A549 (cell line): ENCODE data around the gene PSRC1. TPM values are rescaled to one million over a fixed set of nuclear protein-coding genes. Genes with fewer than 3 reads are reported as not detected.

Experiments
- ATAC-seq, 2 experiments: fragments of 200-7000 bp in 1 of 2; fragments of >200 bp in 1 of 2; cut with Nextera tagmentation in 1 of 2; cut with Tn5 transposase in 1 of 2; 3 replicates each; pipeline versions ENCODE4 v1.8.0 to v1.9.1; 2018 to 2020; ENCODE audit warnings: mild to moderate bottlenecking in 1 of 2, moderate library complexity in 1 of 2
- CTCF ChIA-PET: fragments of 300-600 bp; sonication (Branson Sonifier 250); formaldehyde crosslinking; extraction: SDS; loops from one replicate; lab custom pipeline; 2021; ENCODE audit warnings: antibody characterized with exemption, inconsistent platforms; lab: Yijun Ruan, JAX
- POLR2A ChIA-PET: fragments of 350-600 bp; formaldehyde crosslinking; extraction: SDS; loops from one replicate; lab custom pipeline; 2021; ENCODE audit warnings: antibody characterized with exemption, inconsistent platforms; lab: Yijun Ruan, JAX
- DNase-seq, 2 experiments: peaks; one replicate each; pipeline versions ENCODE4 v3.0.0 to v3.0.0-alpha.2; 2011 to 2016; ENCODE audit warnings: low read depth in 1 of 2, low spot score in 1 of 2
- FAIRE-seq: peaks from 2 replicates; lab custom pipeline; 2011; peaks lifted over from hg19 to GRCh38; lab: Jason Lieb, UNC
- H3K27ac ChIP-seq, 2 experiments: fragments of >200 bp; sonication (Bioruptor Twin); formaldehyde crosslinking; 3 replicates each; pipeline ENCODE4 v1.5.1; 2016 to 2017
- H3K4me1 ChIP-seq: fragments of >200 bp; sonication (Bioruptor Twin); formaldehyde crosslinking; 3 replicates; pipeline ENCODE4 v1.6.1; 2016
- H3K4me2 ChIP-seq: fragments of >200 bp; sonication (Bioruptor Twin); formaldehyde crosslinking; 3 replicates; pipeline ENCODE4 v1.6.1; 2016
- H3K4me3 ChIP-seq: fragments of >200 bp; sonication (Bioruptor Twin); formaldehyde crosslinking; 3 replicates; pipeline ENCODE4 v1.5.1; 2016
- H3K9me3 ChIP-seq: fragments of >200 bp; sonication (Bioruptor Twin); formaldehyde crosslinking; 3 replicates; pipeline ENCODE4 v1.6.1; 2016
- CEBPB ChIP-seq, 2 experiments: fragments of >200 bp in 1 of 2; sonication (Bioruptor Twin) in 1 of 2; formaldehyde crosslinking in 1 of 2; IDR thresholded peaks; 2 replicates each; pipeline ENCODE4 v1.6.1; 2012 to 2016
- FOSL2 ChIP-seq, 2 experiments: fragments of 450-650 bp in 1 of 2; fragments of >200 bp in 1 of 2; sonication (Bioruptor Twin) in 1 of 2; formaldehyde crosslinking; IDR thresholded peaks; 2 replicates each; pipeline versions ENCODE4 v1.5.0 to v1.6.1; 2016 to 2020; ENCODE audit warnings: mild to moderate bottlenecking in 1 of 2, moderate library complexity in 1 of 2
- FOXS1 ChIP-seq: fragments of 250-450 bp; sonication (Bioruptor Pico); IDR thresholded peaks from 2 replicates; pipeline ENCODE4 v1.5.0; 2020; ENCODE audit warnings: mild to moderate bottlenecking, moderate library complexity
- GATA3 ChIP-seq: IDR thresholded peaks from 2 replicates; pipeline ENCODE4 v1.6.1; 2012; ENCODE audit warnings: borderline replicate concordance
- HOXB13 ChIP-seq: fragments of 250-450 bp; sonication (Bioruptor Pico); IDR thresholded peaks from 2 replicates; pipeline ENCODE4 v1.5.0; 2020; ENCODE audit warnings: low read depth, mild to moderate bottlenecking, moderate library complexity
- JUN ChIP-seq, 2 experiments: fragments of >200 bp; sonication (Bioruptor Twin); formaldehyde crosslinking; IDR thresholded peaks; 2 replicates in 1 of 2; 3 replicates in 1 of 2; pipeline ENCODE4 v1.6.1; 2016 to 2017
- KDM1A ChIP-seq: fragments of 200-600 bp; sonication (generic); IDR thresholded peaks from 2 replicates; pipeline ENCODE4 v1.6.1; 2016; ENCODE audit warnings: low read depth, mild to moderate bottlenecking
- KDM5A ChIP-seq: fragments of 200-600 bp; sonication (generic); IDR thresholded peaks from 2 replicates; pipeline ENCODE4 v1.6.1; 2016; ENCODE audit warnings: antibody characterized with exemption, mild to moderate bottlenecking
- MAZ ChIP-seq: fragments of 150-350 bp; IDR thresholded peaks from 2 replicates; pipeline ENCODE4 v1.6.1; 2014; ENCODE audit warnings: antibody characterized with exemption, low read depth, low read length, borderline replicate concordance
- NFE2L2 ChIP-seq: fragments of 150-350 bp; conservative IDR thresholded peaks from 2 replicates; pipeline ENCODE4 v1.6.1; 2014; ENCODE audit warnings: low read length
- NPAS2 ChIP-seq: fragments of 250-450 bp; sonication (Bioruptor Pico); IDR thresholded peaks from 2 replicates; pipeline ENCODE4 v1.8.0; 2022; ENCODE audit warnings: mild to moderate bottlenecking, moderate library complexity, borderline replicate concordance
- PHF8 ChIP-seq: fragments of 200-600 bp; sonication (generic); IDR thresholded peaks from 2 replicates; pipeline ENCODE4 v1.6.1; 2016; ENCODE audit warnings: low read depth, mild to moderate bottlenecking, antibody characterized with exemption, moderate library complexity, borderline replicate concordance
- RAD21 ChIP-seq, 2 experiments: fragments of >200 bp in 1 of 2; sonication (Bioruptor Twin) in 1 of 2; formaldehyde crosslinking in 1 of 2; IDR thresholded peaks in 1 of 2; conservative IDR thresholded peaks in 1 of 2; 2 replicates in 1 of 2; 3 replicates in 1 of 2; pipeline ENCODE4 v1.6.1; 2012 to 2018; ENCODE audit warnings: inconsistent platforms in 1 of 2
- RARB ChIP-seq: fragments of 250-450 bp; sonication (Bioruptor Pico); IDR thresholded peaks from 2 replicates; pipeline ENCODE4 v1.8.0; 2021; ENCODE audit warnings: mild to moderate bottlenecking, moderate library complexity
- RCOR1 ChIP-seq: fragments of 150-350 bp; IDR thresholded peaks from 2 replicates; pipeline ENCODE4 v1.6.1; 2014; ENCODE audit warnings: antibody characterized with exemption, low read length, low read depth
- ZFP36 ChIP-seq: fragments of 450-650 bp; IDR thresholded peaks from 2 replicates; pipeline ENCODE4 v1.6.1; 2014; ENCODE audit warnings: borderline replicate concordance; ENCODE audit not compliant: partially characterized antibody
- ZNF302 ChIP-seq: fragments of 250-450 bp; sonication (Bioruptor Pico); IDR thresholded peaks from 2 replicates; pipeline ENCODE4 v1.9.0; 2021; ENCODE audit warnings: inconsistent platforms, mild to moderate bottlenecking, moderate library complexity
- WGBS: methylation state at CpG from one replicate; pipeline ENCODE4 v1.1.6; 2017; ENCODE audit errors: missing lambda C conversion rate; 5-methylcytosine and 5-hydroxymethylcytosine counted together
- polyA plus RNA-seq, 4 experiments: library from polyadenylated mRNA; depleted of rRNA in 3 of 4; stranded (reverse); fragments of >200 nt; fragmentation: RNase III in 1 of 4; extraction: RNeasy Plus Mini Kit Qiagen cat#74134 plus additional on column Dnase treatment in 1 of 4; gene quantifications; 2 replicates in 3 of 4; 3 replicates in 1 of 4; pipeline ENCODE4 v1.2.3, GENCODE V29; 2011 to 2017
- TF ChIP-seq, protein P1 (sequence below): fragments of 450-650 bp; IDR thresholded peaks from 2 replicates; pipeline ENCODE4 v1.6.1; 2014; ENCODE audit warnings: antibody characterized with exemption
- TF ChIP-seq, protein P2 (sequence below): IDR thresholded peaks from 2 replicates; pipeline ENCODE4 v1.6.1; 2012; ENCODE audit warnings: low read depth, borderline replicate concordance
- TF ChIP-seq, protein P3 (sequence below): fragments of >200 bp; sonication (Bioruptor Twin); formaldehyde crosslinking; IDR thresholded peaks from 3 replicates; pipeline ENCODE4 v1.6.1; 2016

PSRC1 gene
- polyA plus RNA-seq, 2 of the 4 experiments (the other 2 are of a cell fraction) = 15.3 to 21.5 TPM

DNA sequence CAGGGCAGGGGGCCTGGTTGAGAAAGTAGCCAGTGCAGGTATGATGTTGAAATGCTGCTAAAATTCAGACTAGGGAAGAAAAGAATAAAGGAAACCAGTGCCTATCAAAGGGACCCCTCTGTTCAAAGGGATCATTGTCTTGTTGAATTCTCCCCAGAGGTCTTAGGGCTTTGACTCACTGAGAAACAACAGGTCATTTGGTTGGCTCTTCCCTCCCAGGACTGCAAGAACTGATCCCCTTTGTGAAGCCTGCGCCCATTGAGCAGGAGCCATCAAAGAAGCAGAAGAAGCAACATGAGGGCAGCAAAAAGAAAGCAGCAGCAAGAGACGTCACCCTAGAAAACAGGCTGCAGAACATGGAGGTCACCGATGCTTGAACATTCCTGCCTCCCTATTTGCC lies 45.4 kb downstream of the PSRC1 start:
- no peak overlapping the region for H3K4me2 ChIP-seq
- WGBS = 94% methylated on average over 3 of the region's 3 CpGs
- DNase-seq (no peak), ATAC-seq (no peak), FAIRE-seq (no peak)
- H3K4me3 ChIP-seq = no peak overlapping the region
- TF ChIP-seq NPAS2 = no peak
- no peak for TF ChIP-seq FOSL2 (IDR thresholded peaks at IDR 0.05)
- TF ChIP-seq FOSL2 (CRISPR knock-in tag; IDR thresholded peaks at IDR 0.05) = no peak
- no peak for TF ChIP-seq RCOR1
- TF ChIP-seq KDM1A = no peak
- TF ChIP-seq CEBPB (IDR thresholded peaks at IDR 0.05) = no peak
- TF ChIP-seq ZFP36 = no peak
- TF ChIP-seq, protein P1, sequence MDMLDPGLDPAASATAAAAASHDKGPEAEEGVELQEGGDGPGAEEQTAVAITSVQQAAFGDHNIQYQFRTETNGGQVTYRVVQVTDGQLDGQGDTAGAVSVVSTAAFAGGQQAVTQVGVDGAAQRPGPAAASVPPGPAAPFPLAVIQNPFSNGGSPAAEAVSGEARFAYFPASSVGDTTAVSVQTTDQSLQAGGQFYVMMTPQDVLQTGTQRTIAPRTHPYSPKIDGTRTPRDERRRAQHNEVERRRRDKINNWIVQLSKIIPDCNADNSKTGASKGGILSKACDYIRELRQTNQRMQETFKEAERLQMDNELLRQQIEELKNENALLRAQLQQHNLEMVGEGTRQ = no peak
- H3K27ac ChIP-seq = no peak overlapping the region
- ChIA-PET CTCF (interaction anchor here (2.9 kb wide), 1 partner anchor 161 kb away, joined by 13 read pairs; the partner anchor contains the start of gene SORT1), POLR2A (no interaction called here)
- H3K9me3 ChIP-seq = no peaks in the 10 kb centered on the region
- peaks cover 8% of the 10 kb centered on the region; the same call in 1 of the 3 replicates for H3K4me1 ChIP-seq

DNA sequence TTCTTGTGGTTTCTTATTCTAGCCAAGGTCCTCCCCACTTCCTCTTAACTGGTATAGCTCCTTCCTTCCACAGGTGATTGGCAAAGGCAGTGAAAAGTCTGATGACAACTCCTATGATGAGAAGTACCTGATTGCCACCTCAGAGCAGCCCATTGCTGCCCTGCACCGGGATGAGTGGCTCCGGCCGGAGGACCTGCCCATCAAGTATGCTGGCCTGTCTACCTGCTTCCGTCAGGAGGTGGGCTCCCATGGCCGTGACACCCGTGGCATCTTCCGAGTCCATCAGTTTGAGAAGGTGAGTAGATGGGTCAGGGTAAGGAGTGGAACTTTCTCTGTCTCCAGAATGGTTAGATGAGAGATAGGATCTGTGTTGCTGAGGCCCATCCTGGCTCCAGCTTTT lies 47.8 kb downstream of the PSRC1 start:
- TF ChIP-seq PHF8 = no peak
- TF ChIP-seq HOXB13 (CRISPR knock-in tag) = no peak
- TF ChIP-seq RARB = no peak
- no peak for TF ChIP-seq NFE2L2
- no peak for TF ChIP-seq KDM5A
- TF ChIP-seq RAD21 (conservative IDR thresholded peaks at IDR 0.05 in 1 of 2, IDR thresholded peaks at IDR 0.05 in 1 of 2) = no peak
- H3K4me2 ChIP-seq = no peak overlapping the region
- FAIRE-seq = no peak
- POLR2A ChIA-PET = no interaction called here
- peaks cover 3% of the 10 kb centered on the region; the same call in 1 of the 3 replicates for H3K4me1 ChIP-seq
- CTCF ChIA-PET = no interaction called here
- H3K4me3 ChIP-seq = no peak overlapping the region
- 92% methylated on average over 4 of the region's 7 CpGs for WGBS
- no peak overlapping the region for H3K27ac ChIP-seq
- no peak for DNase-seq
- no peak for ATAC-seq
- H3K9me3 ChIP-seq = no peaks in the 10 kb centered on the region

DNA sequence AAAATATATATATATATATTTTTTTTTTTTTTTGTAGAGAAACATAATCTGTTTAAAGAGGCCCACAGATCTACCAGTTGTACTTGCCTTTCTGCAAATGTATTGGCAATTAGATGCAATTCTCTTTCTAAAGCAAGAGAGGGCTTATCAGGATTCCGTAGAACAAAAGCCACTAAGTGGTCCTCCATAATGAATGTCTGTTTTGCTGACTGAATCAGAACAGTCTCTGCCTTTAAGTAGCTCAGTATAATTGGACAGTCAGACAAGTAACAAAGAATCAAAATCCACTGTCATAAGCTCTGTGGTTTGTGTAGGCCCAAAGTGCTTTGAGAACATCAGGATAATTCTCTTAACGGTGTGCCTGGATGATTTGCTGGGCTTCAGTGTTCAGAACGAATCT lies 51.9 kb downstream of the PSRC1 start:
- no peak for DNase-seq
- ATAC-seq = no peak
- no peak overlapping the region for H3K27ac ChIP-seq
- no peak for FAIRE-seq
- no peak overlapping the region for H3K4me3 ChIP-seq
- H3K9me3 ChIP-seq = no peaks in the 10 kb centered on the region
- CTCF ChIA-PET = interaction anchor here (0.9 kb wide), 1 partner anchor 32 kb away, joined by 4 read pairs; no protein-coding TSS in a partner anchor
- peaks cover 6% of the 10 kb centered on the region; the same call in 1 of the 3 replicates for H3K4me1 ChIP-seq
- H3K4me2 ChIP-seq = no peak overlapping the region
- TF ChIP-seq, protein P2, sequence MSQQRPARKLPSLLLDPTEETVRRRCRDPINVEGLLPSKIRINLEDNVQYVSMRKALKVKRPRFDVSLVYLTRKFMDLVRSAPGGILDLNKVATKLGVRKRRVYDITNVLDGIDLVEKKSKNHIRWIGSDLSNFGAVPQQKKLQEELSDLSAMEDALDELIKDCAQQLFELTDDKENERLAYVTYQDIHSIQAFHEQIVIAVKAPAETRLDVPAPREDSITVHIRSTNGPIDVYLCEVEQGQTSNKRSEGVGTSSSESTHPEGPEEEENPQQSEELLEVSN = no peak
- TF ChIP-seq FOSL2 (IDR thresholded peaks at IDR 0.05) (no peak), FOSL2 (CRISPR knock-in tag; IDR thresholded peaks at IDR 0.05) (no peak), NFE2L2 (no peak), JUN (IDR thresholded peaks at IDR 0.05) (no peak), FOXS1 (CRISPR knock-in tag) (no peak), GATA3 (no peak), MAZ (no peak), ZNF302 (no peak)
- TF ChIP-seq, protein P3, sequence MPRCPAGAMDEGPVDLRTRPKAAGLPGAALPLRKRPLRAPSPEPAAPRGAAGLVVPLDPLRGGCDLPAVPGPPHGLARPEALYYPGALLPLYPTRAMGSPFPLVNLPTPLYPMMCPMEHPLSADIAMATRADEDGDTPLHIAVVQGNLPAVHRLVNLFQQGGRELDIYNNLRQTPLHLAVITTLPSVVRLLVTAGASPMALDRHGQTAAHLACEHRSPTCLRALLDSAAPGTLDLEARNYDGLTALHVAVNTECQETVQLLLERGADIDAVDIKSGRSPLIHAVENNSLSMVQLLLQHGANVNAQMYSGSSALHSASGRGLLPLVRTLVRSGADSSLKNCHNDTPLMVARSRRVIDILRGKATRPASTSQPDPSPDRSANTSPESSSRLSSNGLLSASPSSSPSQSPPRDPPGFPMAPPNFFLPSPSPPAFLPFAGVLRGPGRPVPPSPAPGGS = no peak
- whole genome bisulfite sequencing = 91% methylated on average over 3 of the region's 3 CpGs
- POLR2A ChIA-PET = no interaction called here

Other genes with a start within 250 kb of the PSRC1 start
- 9.0 and 10.8 TPM in 2 replicates for gene WDR47, start 241.0 kb downstream of the PSRC1 start, polyA plus RNA-seq (2011; rRNA removed)
- 5.2 to 5.6 TPM (median 5.5 TPM) in 3 replicates for gene WDR47, start 241.0 kb downstream of the PSRC1 start, polyA plus RNA-seq (2017; fragmentation: RNase III; extraction: RNeasy Plus Mini Kit Qiagen cat#74134 plus additional on column Dnase treatment)
- gene TAF13, start 207.1 kb downstream of the PSRC1 start, polyA plus RNA-seq (2011; rRNA removed) = 29.0 and 50.5 TPM in 2 replicates
- gene TAF13, start 207.1 kb downstream of the PSRC1 start, polyA plus RNA-seq (2017; fragmentation: RNase III; extraction: RNeasy Plus Mini Kit Qiagen cat#74134 plus additional on column Dnase treatment) = 46.7 to 50.4 TPM (median 48.7 TPM) in 3 replicates
- 10.9 and 13.2 TPM in 2 replicates for gene TMEM167B, start 192.4 kb downstream of the PSRC1 start, polyA plus RNA-seq (2011; rRNA removed)
- 9.7 to 10.9 TPM (median 10.2 TPM) in 3 replicates for gene TMEM167B, start 192.4 kb downstream of the PSRC1 start, polyA plus RNA-seq (2017; fragmentation: RNase III; extraction: RNeasy Plus Mini Kit Qiagen cat#74134 plus additional on column Dnase treatment)
- 0.56 and 0.69 TPM in 2 replicates for gene ELAPOR1, start 169.0 kb downstream of the PSRC1 start, polyA plus RNA-seq (2011; rRNA removed)
- 0.37 to 0.96 TPM (median 0.52 TPM) in 3 replicates for gene ELAPOR1, start 169.0 kb downstream of the PSRC1 start, polyA plus RNA-seq (2017; fragmentation: RNase III; extraction: RNeasy Plus Mini Kit Qiagen cat#74134 plus additional on column Dnase treatment)
- gene SARS1, start 69.2 kb downstream of the PSRC1 start, polyA plus RNA-seq (2011; rRNA removed) = 152 and 158 TPM in 2 replicates
- gene SARS1, start 69.2 kb downstream of the PSRC1 start, polyA plus RNA-seq (2017; fragmentation: RNase III; extraction: RNeasy Plus Mini Kit Qiagen cat#74134 plus additional on column Dnase treatment) = 98.0 to 106 TPM (median 103 TPM) in 3 replicates
- 2.5 and 4.9 TPM in 2 replicates for gene CELSR2, start 33.6 kb downstream of the PSRC1 start, polyA plus RNA-seq (2011; rRNA removed)
- 5.6 to 5.9 TPM (median 5.6 TPM) in 3 replicates for gene CELSR2, start 33.6 kb downstream of the PSRC1 start, polyA plus RNA-seq (2017; fragmentation: RNase III; extraction: RNeasy Plus Mini Kit Qiagen cat#74134 plus additional on column Dnase treatment)
- not detected in 2 replicates for gene MYBPHL, start 23.9 kb upstream of the PSRC1 start, polyA plus RNA-seq (2011; rRNA removed)
- gene MYBPHL, start 23.9 kb upstream of the PSRC1 start, polyA plus RNA-seq (2017; fragmentation: RNase III; extraction: RNeasy Plus Mini Kit Qiagen cat#74134 plus additional on column Dnase treatment) = not detected in 3 replicates
- gene SORT1, start 114.8 kb upstream of the PSRC1 start, polyA plus RNA-seq (2011; rRNA removed) = 13.8 and 14.7 TPM in 2 replicates
- 5.0 to 6.7 TPM (median 6.0 TPM) in 3 replicates for gene SORT1, start 114.8 kb upstream of the PSRC1 start, polyA plus RNA-seq (2017; fragmentation: RNase III; extraction: RNeasy Plus Mini Kit Qiagen cat#74134 plus additional on column Dnase treatment)
- 140 and 147 TPM in 2 replicates for gene PSMA5, start 143.3 kb upstream of the PSRC1 start, polyA plus RNA-seq (2011; rRNA removed)
- 92.7 to 99.6 TPM (median 93.7 TPM) in 3 replicates for gene PSMA5, start 143.3 kb upstream of the PSRC1 start, polyA plus RNA-seq (2017; fragmentation: RNase III; extraction: RNeasy Plus Mini Kit Qiagen cat#74134 plus additional on column Dnase treatment)
- gene SYPL2, start 183.4 kb upstream of the PSRC1 start, polyA plus RNA-seq (2011; rRNA removed) = 0.04 and 0.08 TPM in 2 replicates
- gene SYPL2, start 183.4 kb upstream of the PSRC1 start, polyA plus RNA-seq (2017; fragmentation: RNase III; extraction: RNeasy Plus Mini Kit Qiagen cat#74134 plus additional on column Dnase treatment) = 0.03 to 0.05 TPM (median 0.05 TPM) in 3 replicates
- gene ATXN7L2, start 200.8 kb upstream of the PSRC1 start, polyA plus RNA-seq (2011; rRNA removed) = 0.97 and 1.2 TPM in 2 replicates
- gene ATXN7L2, start 200.8 kb upstream of the PSRC1 start, polyA plus RNA-seq (2017; fragmentation: RNase III; extraction: RNeasy Plus Mini Kit Qiagen cat#74134 plus additional on column Dnase treatment) = 2.0 to 2.2 TPM (median 2.1 TPM) in 3 replicates
- gene CYB561D1, start 210.9 kb upstream of the PSRC1 start, polyA plus RNA-seq (2011; rRNA removed) = 4.0 and 4.9 TPM in 2 replicates
- 4.4 to 5.2 TPM (median 4.9 TPM) in 3 replicates for gene CYB561D1, start 210.9 kb upstream of the PSRC1 start, polyA plus RNA-seq (2017; fragmentation: RNase III; extraction: RNeasy Plus Mini Kit Qiagen cat#74134 plus additional on column Dnase treatment)
- 0.43 and 0.85 TPM in 2 replicates for gene AMIGO1, start 226.6 kb upstream of the PSRC1 start, polyA plus RNA-seq (2011; rRNA removed)
- 1.1 to 1.3 TPM (median 1.2 TPM) in 3 replicates for gene AMIGO1, start 226.6 kb upstream of the PSRC1 start, polyA plus RNA-seq (2017; fragmentation: RNase III; extraction: RNeasy Plus Mini Kit Qiagen cat#74134 plus additional on column Dnase treatment)